SK-N-SH treated with all-trans-retinoic acid at 6 μM for 48 hours (cell line): ENCODE results near the gene CAPN12.

Experiments used
- ATAC-seq: fragments of 200-7000 bp; cut with Tn5 transposase; 3 replicates; pipeline ENCODE4 v1.9.1; 2020; ENCODE audit warnings: mild to moderate bottlenecking, moderate library complexity
- ARNTL ChIP-seq: fragments of 450-650 bp; formaldehyde crosslinking; IDR thresholded peaks from 2 replicates; pipeline ENCODE4 v1.5.0; 2020; ENCODE audit warnings: low read depth, mild to moderate bottlenecking, moderate library complexity, borderline replicate concordance
- CSDC2 ChIP-seq: fragments of 250-450 bp; sonication (Bioruptor Pico); IDR thresholded peaks from 2 replicates; pipeline ENCODE4 v1.5.0; 2020; ENCODE audit warnings: mild to moderate bottlenecking, moderate library complexity
- GLIS3 ChIP-seq: fragments of 250-450 bp; sonication (Bioruptor Pico); IDR thresholded peaks from 2 replicates; pipeline ENCODE4 v1.5.0; 2020; ENCODE audit warnings: mild to moderate bottlenecking, moderate library complexity
- OSR1 ChIP-seq: fragments of 250-450 bp; sonication (Bioruptor Pico); IDR thresholded peaks from 2 replicates; pipeline ENCODE4 v1.8.0; 2022; ENCODE audit warnings: moderate library complexity, mild to moderate bottlenecking, inconsistent platforms
- PPARA ChIP-seq: fragments of 250-450 bp; sonication (Bioruptor Pico); IDR thresholded peaks from 2 replicates; pipeline ENCODE4 v1.5.0; 2020; ENCODE audit warnings: mild to moderate bottlenecking, borderline replicate concordance
- RARB ChIP-seq: fragments of 250-450 bp; sonication (Bioruptor Pico); IDR thresholded peaks from 2 replicates; pipeline ENCODE4 v1.8.0; 2021; ENCODE audit warnings: mild to moderate bottlenecking, moderate library complexity
- SNAI2 ChIP-seq: fragments of 250-450 bp; sonication (Bioruptor Pico); IDR thresholded peaks from 2 replicates; pipeline ENCODE4 v1.5.0; 2020; ENCODE audit warnings: mild to moderate bottlenecking, moderate library complexity
- TCF4 ChIP-seq: fragments of 250-450 bp; sonication (Bioruptor Pico); IDR thresholded peaks from 2 replicates; pipeline ENCODE4 v1.8.0; 2021; ENCODE audit warnings: mild to moderate bottlenecking, moderate library complexity, borderline replicate concordance
- TOX ChIP-seq: fragments of 250-450 bp; sonication (Bioruptor Pico); IDR thresholded peaks from 2 replicates; pipeline ENCODE4 v1.8.0; 2021; ENCODE audit warnings: mild to moderate bottlenecking, moderate library complexity, borderline replicate concordance
- ZC3H10 ChIP-seq: fragments of 250-450 bp; sonication (Bioruptor Pico); IDR thresholded peaks from 2 replicates; pipeline ENCODE4 v1.5.1; 2021; ENCODE audit warnings: mild to moderate bottlenecking, moderate library complexity
- ZFP3 ChIP-seq: fragments of 250-450 bp; sonication (Bioruptor Pico); IDR thresholded peaks from 2 replicates; pipeline ENCODE4 v1.5.0; 2020; ENCODE audit warnings: mild to moderate bottlenecking, moderate library complexity
- ZFP30 ChIP-seq: fragments of 450-650 bp; formaldehyde crosslinking; IDR thresholded peaks from 2 replicates; pipeline ENCODE4 v1.5.0; 2022; ENCODE audit warnings: mild to moderate bottlenecking, moderate library complexity
- ZNF565 ChIP-seq: fragments of 450-650 bp; formaldehyde crosslinking; conservative IDR thresholded peaks from 2 replicates; pipeline ENCODE4 v1.5.0; 2020; ENCODE audit warnings: low read depth, mild to moderate bottlenecking, moderate library complexity
- ZNF70 ChIP-seq: fragments of 450-650 bp; formaldehyde crosslinking; IDR thresholded peaks from 2 replicates; pipeline ENCODE4 v1.5.0; 2020; ENCODE audit warnings: mild to moderate bottlenecking, moderate library complexity
- TF ChIP-seq, protein P1 (sequence below): fragments of 250-450 bp; sonication (Bioruptor Pico); IDR thresholded peaks from 2 replicates; pipeline ENCODE4 v1.5.1; 2020; ENCODE audit warnings: low read depth, mild to moderate bottlenecking, moderate library complexity
- TF ChIP-seq, protein P2 (sequence below): fragments of 250-450 bp; sonication (Bioruptor Pico); IDR thresholded peaks from 2 replicates; pipeline ENCODE4 v1.8.0; 2020; ENCODE audit warnings: mild to moderate bottlenecking, moderate library complexity, borderline replicate concordance
- TF ChIP-seq, protein P3 (sequence below): fragments of 250-450 bp; sonication (Bioruptor Pico); IDR thresholded peaks from 2 replicates; pipeline ENCODE4 v1.5.0; 2020; ENCODE audit warnings: mild to moderate bottlenecking, moderate library complexity
- TF ChIP-seq, protein P4 (sequence below): fragments of 250-450 bp; sonication (Bioruptor Pico); IDR thresholded peaks from 2 replicates; pipeline ENCODE4 v1.8.0; 2021; ENCODE audit warnings: low read depth, mild to moderate bottlenecking, moderate library complexity, borderline replicate concordance

Gene CAPN12

DNA sequence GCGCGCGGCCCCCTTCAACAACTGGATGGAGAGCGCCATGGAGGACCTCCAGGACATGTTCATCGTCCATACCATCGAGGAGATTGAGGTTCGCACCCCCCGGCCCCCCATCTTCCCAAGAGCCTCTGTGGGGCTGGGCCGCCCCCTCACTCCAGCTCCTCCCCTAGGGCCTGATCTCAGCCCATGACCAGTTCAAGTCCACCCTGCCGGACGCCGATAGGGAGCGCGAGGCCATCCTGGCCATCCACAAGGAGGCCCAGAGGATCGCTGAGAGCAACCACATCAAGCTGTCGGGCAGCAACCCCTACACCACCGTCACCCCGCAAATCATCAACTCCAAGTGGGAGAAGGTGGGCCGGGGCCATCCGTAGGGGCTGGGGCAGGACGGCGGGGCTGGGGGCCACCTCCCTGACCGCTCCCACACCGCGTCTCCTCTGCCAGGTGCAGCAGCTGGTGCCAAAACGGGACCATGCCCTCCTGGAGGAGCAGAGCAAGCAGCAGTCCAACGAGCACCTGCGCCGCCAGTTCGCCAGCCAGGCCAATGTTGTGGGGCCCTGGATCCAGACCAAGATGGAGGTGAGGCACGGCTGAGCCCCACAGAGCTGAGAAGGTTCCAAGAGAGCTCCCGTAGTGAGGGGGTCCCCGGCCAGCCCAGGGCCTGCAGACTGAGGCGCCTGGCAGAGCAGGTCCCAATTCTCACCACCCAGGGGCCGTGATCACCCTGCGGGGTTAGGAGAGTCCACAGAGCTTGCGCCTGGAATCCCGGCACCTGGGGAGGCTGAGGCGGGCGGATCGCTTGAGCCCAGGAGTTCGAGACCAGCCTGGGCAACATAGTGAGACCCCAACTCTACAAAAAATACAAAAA lies 20.1 kb downstream of the CAPN12 start (continued):
- TF ChIP-seq, protein P1, sequence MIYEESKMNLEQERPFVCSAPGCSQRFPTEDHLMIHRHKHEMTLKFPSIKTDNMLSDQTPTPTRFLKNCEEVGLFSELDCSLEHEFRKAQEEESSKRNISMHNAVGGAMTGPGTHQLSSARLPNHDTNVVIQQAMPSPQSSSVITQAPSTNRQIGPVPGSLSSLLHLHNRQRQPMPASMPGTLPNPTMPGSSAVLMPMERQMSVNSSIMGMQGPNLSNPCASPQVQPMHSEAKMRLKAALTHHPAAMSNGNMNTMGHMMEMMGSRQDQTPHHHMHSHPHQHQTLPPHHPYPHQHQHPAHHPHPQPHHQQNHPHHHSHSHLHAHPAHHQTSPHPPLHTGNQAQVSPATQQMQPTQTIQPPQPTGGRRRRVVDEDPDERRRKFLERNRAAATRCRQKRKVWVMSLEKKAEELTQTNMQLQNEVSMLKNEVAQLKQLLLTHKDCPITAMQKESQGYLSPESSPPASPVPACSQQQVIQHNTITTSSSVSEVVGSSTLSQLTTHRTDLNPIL (CRISPR knock-in tag) = no peak
- TF ChIP-seq, all 23 proteins: peak for 0

DNA sequence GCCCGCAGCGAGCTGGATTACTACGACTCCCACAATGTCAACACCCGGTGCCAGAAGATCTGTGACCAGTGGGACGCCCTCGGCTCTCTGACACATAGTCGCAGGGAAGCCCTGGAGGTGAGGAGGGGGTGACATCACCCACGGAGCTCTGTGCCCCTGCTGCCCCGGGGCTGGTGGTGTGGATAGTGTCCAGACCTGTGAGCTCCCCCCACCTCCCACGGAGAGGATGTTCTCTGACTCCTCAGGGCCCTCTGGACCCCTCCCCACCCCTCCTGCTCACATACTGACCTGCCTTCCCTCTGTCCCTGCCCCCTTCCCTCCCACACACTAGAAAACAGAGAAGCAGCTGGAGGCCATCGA lies 20.7 kb downstream of the CAPN12 start:
- no peak for TF ChIP-seq RARB
- TF ChIP-seq, protein P2, sequence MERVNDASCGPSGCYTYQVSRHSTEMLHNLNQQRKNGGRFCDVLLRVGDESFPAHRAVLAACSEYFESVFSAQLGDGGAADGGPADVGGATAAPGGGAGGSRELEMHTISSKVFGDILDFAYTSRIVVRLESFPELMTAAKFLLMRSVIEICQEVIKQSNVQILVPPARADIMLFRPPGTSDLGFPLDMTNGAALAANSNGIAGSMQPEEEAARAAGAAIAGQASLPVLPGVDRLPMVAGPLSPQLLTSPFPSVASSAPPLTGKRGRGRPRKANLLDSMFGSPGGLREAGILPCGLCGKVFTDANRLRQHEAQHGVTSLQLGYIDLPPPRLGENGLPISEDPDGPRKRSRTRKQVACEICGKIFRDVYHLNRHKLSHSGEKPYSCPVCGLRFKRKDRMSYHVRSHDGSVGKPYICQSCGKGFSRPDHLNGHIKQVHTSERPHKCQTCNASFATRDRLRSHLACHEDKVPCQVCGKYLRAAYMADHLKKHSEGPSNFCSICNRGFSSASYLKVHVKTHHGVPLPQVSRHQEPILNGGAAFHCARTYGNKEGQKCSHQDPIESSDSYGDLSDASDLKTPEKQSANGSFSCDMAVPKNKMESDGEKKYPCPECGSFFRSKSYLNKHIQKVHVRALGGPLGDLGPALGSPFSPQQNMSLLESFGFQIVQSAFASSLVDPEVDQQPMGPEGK (CRISPR knock-in tag) = no peak
- TF ChIP-seq, protein P3, sequence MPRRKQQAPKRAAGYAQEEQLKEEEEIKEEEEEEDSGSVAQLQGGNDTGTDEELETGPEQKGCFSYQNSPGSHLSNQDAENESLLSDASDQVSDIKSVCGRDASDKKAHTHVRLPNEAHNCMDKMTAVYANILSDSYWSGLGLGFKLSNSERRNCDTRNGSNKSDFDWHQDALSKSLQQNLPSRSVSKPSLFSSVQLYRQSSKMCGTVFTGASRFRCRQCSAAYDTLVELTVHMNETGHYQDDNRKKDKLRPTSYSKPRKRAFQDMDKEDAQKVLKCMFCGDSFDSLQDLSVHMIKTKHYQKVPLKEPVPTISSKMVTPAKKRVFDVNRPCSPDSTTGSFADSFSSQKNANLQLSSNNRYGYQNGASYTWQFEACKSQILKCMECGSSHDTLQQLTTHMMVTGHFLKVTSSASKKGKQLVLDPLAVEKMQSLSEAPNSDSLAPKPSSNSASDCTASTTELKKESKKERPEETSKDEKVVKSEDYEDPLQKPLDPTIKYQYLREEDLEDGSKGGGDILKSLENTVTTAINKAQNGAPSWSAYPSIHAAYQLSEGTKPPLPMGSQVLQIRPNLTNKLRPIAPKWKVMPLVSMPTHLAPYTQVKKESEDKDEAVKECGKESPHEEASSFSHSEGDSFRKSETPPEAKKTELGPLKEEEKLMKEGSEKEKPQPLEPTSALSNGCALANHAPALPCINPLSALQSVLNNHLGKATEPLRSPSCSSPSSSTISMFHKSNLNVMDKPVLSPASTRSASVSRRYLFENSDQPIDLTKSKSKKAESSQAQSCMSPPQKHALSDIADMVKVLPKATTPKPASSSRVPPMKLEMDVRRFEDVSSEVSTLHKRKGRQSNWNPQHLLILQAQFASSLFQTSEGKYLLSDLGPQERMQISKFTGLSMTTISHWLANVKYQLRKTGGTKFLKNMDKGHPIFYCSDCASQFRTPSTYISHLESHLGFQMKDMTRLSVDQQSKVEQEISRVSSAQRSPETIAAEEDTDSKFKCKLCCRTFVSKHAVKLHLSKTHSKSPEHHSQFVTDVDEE (CRISPR knock-in tag) = no peak
- no peak for TF ChIP-seq OSR1 (CRISPR knock-in tag)
- no peak for TF ChIP-seq ZNF565 (CRISPR knock-in tag)
- ATAC-seq = no peak

DNA sequence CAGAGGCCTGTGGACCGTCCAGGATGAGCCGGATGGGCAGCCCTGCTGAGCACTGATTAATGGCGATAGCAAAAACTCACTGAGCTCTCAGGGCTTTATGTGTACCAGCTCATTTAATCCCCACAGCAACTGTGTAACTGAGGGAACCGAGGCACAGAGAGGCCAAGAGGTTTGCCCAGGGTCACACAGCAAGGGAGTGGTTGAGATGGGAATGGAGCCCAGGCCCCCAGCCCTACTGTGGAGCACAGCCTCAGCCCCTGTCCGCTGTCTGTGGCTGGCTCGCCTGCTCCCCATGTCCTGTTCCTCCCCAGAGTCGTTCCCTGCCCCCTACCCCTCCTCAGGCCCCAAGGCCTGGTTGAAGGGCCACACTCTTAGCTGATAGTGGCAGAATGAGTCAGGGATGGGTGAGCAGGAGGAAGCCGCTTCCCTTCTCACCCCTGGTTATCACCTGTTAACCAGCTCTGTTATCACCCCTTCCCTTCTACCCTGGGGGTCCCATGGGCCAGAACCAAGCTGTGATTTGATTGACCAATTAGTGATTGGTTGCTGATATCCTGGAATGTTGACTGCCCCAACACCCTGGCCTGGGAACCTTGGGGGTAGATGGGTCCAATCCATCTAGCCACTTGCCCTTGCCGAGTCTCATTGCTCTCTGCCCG lies 21.2 kb downstream of the CAPN12 start:
- ATAC-seq = no peak
- TF ChIP-seq SNAI2 (CRISPR knock-in tag) (no peak), ZFP30 (CRISPR knock-in tag) (no peak), TCF4 (no peak), TOX (CRISPR knock-in tag) (no peak), ARNTL (no peak), ZNF70 (CRISPR knock-in tag) (no peak), RARB (no peak), CSDC2 (no peak), OSR1 (CRISPR knock-in tag) (no peak), ZFP3 (no peak), GLIS3 (CRISPR knock-in tag) (no peak)
- TF ChIP-seq, protein P1 (CRISPR knock-in tag) = no peak
- TF ChIP-seq, protein P4, sequence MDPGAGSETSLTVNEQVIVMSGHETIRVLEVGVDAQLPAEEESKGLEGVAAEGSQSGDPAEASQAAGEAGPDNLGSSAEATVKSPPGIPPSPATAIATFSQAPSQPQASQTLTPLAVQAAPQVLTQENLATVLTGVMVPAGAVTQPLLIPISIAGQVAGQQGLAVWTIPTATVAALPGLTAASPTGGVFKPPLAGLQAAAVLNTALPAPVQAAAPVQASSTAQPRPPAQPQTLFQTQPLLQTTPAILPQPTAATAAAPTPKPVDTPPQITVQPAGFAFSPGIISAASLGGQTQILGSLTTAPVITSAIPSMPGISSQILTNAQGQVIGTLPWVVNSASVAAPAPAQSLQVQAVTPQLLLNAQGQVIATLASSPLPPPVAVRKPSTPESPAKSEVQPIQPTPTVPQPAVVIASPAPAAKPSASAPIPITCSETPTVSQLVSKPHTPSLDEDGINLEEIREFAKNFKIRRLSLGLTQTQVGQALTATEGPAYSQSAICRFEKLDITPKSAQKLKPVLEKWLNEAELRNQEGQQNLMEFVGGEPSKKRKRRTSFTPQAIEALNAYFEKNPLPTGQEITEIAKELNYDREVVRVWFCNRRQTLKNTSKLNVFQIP (CRISPR knock-in tag) = no peak

DNA sequence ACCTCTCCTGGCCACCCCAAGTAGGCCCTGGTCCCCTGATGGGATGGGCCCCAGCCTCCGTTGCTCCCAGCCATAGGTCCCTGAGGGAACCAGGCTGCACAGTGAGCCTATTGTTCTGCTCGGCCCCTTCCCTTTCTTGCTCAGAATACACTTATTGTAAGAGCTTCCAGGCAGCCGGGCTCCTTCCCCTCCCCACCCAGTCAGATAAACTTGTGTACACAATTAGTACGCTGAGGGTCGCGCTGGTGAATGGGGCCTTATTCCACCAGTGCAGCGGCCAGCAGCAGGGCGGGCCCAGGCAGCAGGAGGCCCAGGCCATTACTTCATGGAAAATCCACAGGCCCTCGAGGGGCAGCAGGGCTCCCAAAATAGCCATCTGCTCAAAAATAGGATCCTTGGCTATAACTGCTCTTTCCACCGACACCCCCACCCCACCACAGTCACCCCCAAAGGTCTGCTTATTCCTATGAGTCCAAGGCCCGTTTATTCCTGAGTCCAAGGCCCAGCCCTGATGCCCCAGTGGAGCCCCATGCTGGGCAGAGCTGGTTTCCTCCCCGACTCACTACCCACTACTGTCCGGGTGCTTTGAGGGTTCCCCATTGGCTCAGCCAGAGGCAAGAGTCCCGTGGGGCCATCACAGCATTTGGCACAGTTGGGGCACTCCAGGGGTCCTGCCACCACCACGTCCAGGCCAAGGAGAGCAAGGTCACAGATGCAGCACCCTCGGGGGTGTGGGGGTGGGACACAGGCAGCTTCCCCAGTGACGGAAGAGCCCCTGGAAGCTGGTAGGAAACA lies 22.1 kb downstream of the CAPN12 start:
- no peak for ATAC-seq
- TF ChIP-seq ARNTL (no peak), ZFP3 (no peak), PPARA (CRISPR knock-in tag) (no peak), TOX (CRISPR knock-in tag) (no peak), SNAI2 (CRISPR knock-in tag) (no peak), CSDC2 (no peak), ZC3H10 (no peak)
